Type B pancreatic cell (in vitro differentiated cells): ENCODE data around the gene ANKRD39. TPM values are rescaled to one million over a fixed set of nuclear protein-coding genes. Genes with fewer than 3 reads are reported as not detected.

Source experiments
- DNase-seq: peaks from one replicate; pipeline ENCODE4 v3.0.0; 2021; ENCODE audit warnings: mixed read lengths; ENCODE audit not compliant: unreplicated experiment; ENCODE audit errors: extremely low spot score
- H3K27ac Mint-ChIP-seq: 2 replicates; pipeline ENCODE4 v1.8.0; 2021; ENCODE audit warnings: mild to moderate bottlenecking, mixed read lengths
- H3K27me3 Mint-ChIP-seq: 2 replicates; pipeline ENCODE4 v1.8.0; 2021; ENCODE audit warnings: mixed read lengths
- H3K36me3 Mint-ChIP-seq: 2 replicates; pipeline ENCODE4 v1.8.0; 2021; ENCODE audit warnings: mixed read lengths
- H3K4me1 Mint-ChIP-seq: one replicate; pipeline ENCODE4 v1.8.0; 2021; ENCODE audit warnings: mixed read lengths; ENCODE audit not compliant: unreplicated experiment
- H3K4me3 Mint-ChIP-seq: 2 replicates; pipeline ENCODE4 v1.8.0; 2021; ENCODE audit warnings: mild to moderate bottlenecking, mixed read lengths
- H3K9me3 Mint-ChIP-seq: 2 replicates; pipeline ENCODE4 v1.8.0; 2021; ENCODE audit warnings: mixed read lengths
- CTCF ChIP-seq: fragments of 200-600 bp; sonication (generic); conservative IDR thresholded peaks from 2 replicates; pipeline ENCODE4 v1.5.0; 2021; ENCODE audit warnings: antibody characterized with exemption, mild to moderate bottlenecking
- total RNA-seq: library from RNA; stranded (reverse); gene quantifications from 2 replicates; pipeline ENCODE4 v1.2.1, GENCODE V29; 2021; ENCODE audit warnings: low replicate concordance

The ANKRD39 gene
- total RNA-seq, 1 donor from 2014 or later, result 16.6 TPM

- no peak overlapping the region for H3K4me3 Mint-ChIP-seq
- peak overlapping the region; percentile 21 for H3K27ac Mint-ChIP-seq
- H3K9me3 Mint-ChIP-seq, result no peaks in the 10 kb centered on the region
- TF ChIP-seq CTCF, result no peak
- H3K36me3 Mint-ChIP-seq, result no peaks in the 10 kb centered on the region
- H3K4me1 Mint-ChIP-seq, result peaks cover 35% of the 10 kb centered on the region
- DNase-seq, result no peak
- H3K27me3 Mint-ChIP-seq, result no peaks in the 10 kb centered on the region
These were observed 26.7 kb upstream of the ANKRD39 start for GRCh38 chr2:96884299-96885094.

- no peak for TF ChIP-seq CTCF
- Mint-ChIP-seq H3K27ac (no peak overlapping the region), H3K4me1 (peaks cover 31% of the 10 kb centered on the region), H3K27me3 (no peaks in the 10 kb centered on the region), H3K4me3 (no peak overlapping the region), H3K9me3 (no peaks in the 10 kb centered on the region), H3K36me3 (no peaks in the 10 kb centered on the region)
- no peak for DNase-seq
These were observed 25.5 kb upstream of the ANKRD39 start for GRCh38 chr2:96883306-96883705.

GRCh38 chr2:96882906-96883305, 25.1 kb upstream of the ANKRD39 start:
- H3K4me1 Mint-ChIP-seq, result peaks cover 27% of the 10 kb centered on the region

GRCh38 chr2:96882230-96882629, 24.4 kb upstream of the ANKRD39 start:
- no peaks in the 10 kb centered on the region for H3K9me3 Mint-ChIP-seq
- no peak overlapping the region for H3K27ac Mint-ChIP-seq
- no peak for DNase-seq
- no peaks in the 10 kb centered on the region for H3K36me3 Mint-ChIP-seq
- no peak overlapping the region for H3K4me3 Mint-ChIP-seq
- TF ChIP-seq CTCF, result no peak
- peaks cover 20% of the 10 kb centered on the region for H3K4me1 Mint-ChIP-seq
- no peaks in the 10 kb centered on the region for H3K27me3 Mint-ChIP-seq

More at GRCh38 chr2:96882906-96883305, 25.1 kb upstream of the ANKRD39 start:
- DNase-seq, result no peak
- Mint-ChIP-seq H3K9me3 (no peaks in the 10 kb centered on the region), H3K36me3 (no peaks in the 10 kb centered on the region), H3K27me3 (no peaks in the 10 kb centered on the region), H3K27ac (no peak overlapping the region), H3K4me3 (no peak overlapping the region)
- TF ChIP-seq CTCF, result no peak

- Mint-ChIP-seq H3K27ac (peak overlapping the region; percentile 50), H3K27me3 (no peaks in the 10 kb centered on the region), H3K36me3 (no peaks in the 10 kb centered on the region), H3K9me3 (no peaks in the 10 kb centered on the region), H3K4me3 (no peak overlapping the region), H3K4me1 (peaks cover 19% of the 10 kb centered on the region)
- DNase-seq, result no peak
- no peak for TF ChIP-seq CTCF
These were observed 23.8 kb upstream of the ANKRD39 start for GRCh38 chr2:96881349-96882195.
